Astrocyte (in vitro differentiated cells and primary cell): ENCODE measurements around the gene DSTN.

Source experiments
- CTCF ChIP-seq: IDR thresholded peaks from 2 replicates; pipeline ENCODE4 v1.5.1; 2011; ENCODE audit warnings: low read depth, mild to moderate bottlenecking, inconsistent platforms, low read length, moderate library complexity; ENCODE audit not compliant: insufficient read depth
- EZH2 ChIP-seq: IDR thresholded peaks from 2 replicates; pipeline ENCODE4 v1.6.1; 2012; ENCODE audit warnings: mild to moderate bottlenecking, low read length, inconsistent platforms; ENCODE audit not compliant: insufficient read depth

- TF ChIP-seq CTCF (no peak), EZH2 (no peak)
Measured at GRCh38 chr20:17608701-17609497, 39.0 kb downstream of the DSTN start.
